ENCODE data around the gene KLHL5. TPM values are rescaled to one million over a fixed set of nuclear protein-coding genes. Genes with fewer than 3 reads are reported as not detected.

KLHL5 gene
- total and polyA plus RNA-seq, 8 donors = 6.3 to 51.0 (median 23.1) TPM

- WGBS, 5 donors = 63 to 91% (median 84%) methylated on average over 1 of the region's 1 CpG
- no peak overlapping the region for H3K4me3 ChIP-seq
- no peak for TF ChIP-seq POLR2A (IDR thresholded peaks at IDR 0.05)
- TF ChIP-seq CTCF (IDR thresholded peaks at IDR 0.05) = no peak
- H3K36me3 ChIP-seq = no peaks in the 10 kb centered on the region
- H3K4me1 ChIP-seq = no peaks in the 10 kb centered on the region
- no peaks in the 10 kb centered on the region for H3K9me3 ChIP-seq
- DNase-seq = no peak
- no peaks in the 10 kb centered on the region for H3K27me3 ChIP-seq
- intact Hi-C loops (cut with DNase I; ENCODE audit: low total_unique reads) = no loop called here
- no peak overlapping the region for H3K27ac ChIP-seq
Observed at GRCh38 chr4:39146211-39146610, 84.2 kb downstream of the KLHL5 start.

GRCh38 chr4:39154009-39154408, 92.0 kb downstream of the KLHL5 start:
- no peaks in the 10 kb centered on the region for H3K4me1 ChIP-seq
- no peaks in the 10 kb centered on the region for H3K9me3 ChIP-seq
- no peak for TF ChIP-seq POLR2AphosphoS5 (IDR thresholded peaks at IDR 0.05)
- TF ChIP-seq EP300 (IDR thresholded peaks at IDR 0.05) = no peak
- no peak for TF ChIP-seq POLR2A (IDR thresholded peaks at IDR 0.05)
- TF ChIP-seq CTCF (IDR thresholded peaks at IDR 0.05) = no peak
- 91 to 98% (median 95%) methylated on average over 4 of the region's 4 CpGs for WGBS, 5 donors
- intact Hi-C loops (cut with DNase I; ENCODE audit: low total_unique reads) = no loop called here
- H3K36me3 ChIP-seq = no peaks in the 10 kb centered on the region
- H3K27me3 ChIP-seq = no peaks in the 10 kb centered on the region
- DNase-seq = no peak
- H3K27ac ChIP-seq = no peak overlapping the region
- no peak overlapping the region for H3K4me3 ChIP-seq

- H3K4me1 ChIP-seq = no peaks in the 10 kb centered on the region
- no peaks in the 10 kb centered on the region for H3K9me3 ChIP-seq
- WGBS, 5 donors = 86 to 97% (median 89%) methylated on average over 2 of the region's 2 CpGs
- no peak for TF ChIP-seq POLR2A (IDR thresholded peaks at IDR 0.05)
- TF ChIP-seq EP300 (IDR thresholded peaks at IDR 0.05) = no peak
- TF ChIP-seq CTCF (IDR thresholded peaks at IDR 0.05) = no peak
- TF ChIP-seq POLR2AphosphoS5 (IDR thresholded peaks at IDR 0.05) = no peak
- no peak for DNase-seq
- no peaks in the 10 kb centered on the region for H3K27me3 ChIP-seq
- H3K4me3 ChIP-seq = no peak overlapping the region
- intact Hi-C loops (cut with DNase I; ENCODE audit: low total_unique reads) = no loop called here
- H3K36me3 ChIP-seq = no peaks in the 10 kb centered on the region
- H3K27ac ChIP-seq = no peak overlapping the region
Observed at GRCh38 chr4:39157520-39157919, 95.5 kb downstream of the KLHL5 start.

- intact Hi-C loops (cut with DNase I; ENCODE audit: low total_unique reads) = no loop called here
- Histone ChIP-seq H3K36me3 (no peaks in the 10 kb centered on the region), H3K4me3 (no peak overlapping the region), H3K4me1 (no peaks in the 10 kb centered on the region), H3K27me3 (no peaks in the 10 kb centered on the region), H3K27ac (no peak overlapping the region), H3K9me3 (peaks cover 0 to 11% (median 0%) of the 10 kb centered on the region in 4 donors)
- WGBS, 5 donors = 70 to 83% (median 75%) methylated on average over 3 of the region's 3 CpGs
- no peak for TF ChIP-seq EP300 (IDR thresholded peaks at IDR 0.05)
- no peak for TF ChIP-seq POLR2A (IDR thresholded peaks at IDR 0.05)
- no peak for TF ChIP-seq POLR2AphosphoS5 (IDR thresholded peaks at IDR 0.05)
- no peak for TF ChIP-seq CTCF (IDR thresholded peaks at IDR 0.05)
- no peak for DNase-seq
Observed at GRCh38 chr4:39166177-39166576, 104.1 kb downstream of the KLHL5 start.

All from stomach (tissue), 9 donors.